Measurements from ENCODE around the gene PRDM7.

- TF ChIP-seq CTCF (conservative IDR thresholded peaks at IDR 0.05), result no peak
- no peak for TF ChIP-seq ZFX (IDR thresholded peaks at IDR 0.05)
Measured at GRCh38 chr16:90023078-90023447, 54.1 kb downstream of the PRDM7 start.

Data from C4-2B (cell line).